HG02678 (cell line): ENCODE data around the gene GTF3C5.
"Not testable (repeated sequence)": the region's sequence is repeated elsewhere in the genome, so short reads cannot be mapped to it uniquely, and the experiment has no call there.

Experiments
- ATAC-seq: cut with Tn5 transposase; IDR thresholded peaks from one replicate; pipeline ENCODE4 v1.9.1; 2021; ENCODE audit warnings: mild to moderate bottlenecking, moderate library complexity; ENCODE audit not compliant: unreplicated experiment

GTF3C5 gene, protein sequence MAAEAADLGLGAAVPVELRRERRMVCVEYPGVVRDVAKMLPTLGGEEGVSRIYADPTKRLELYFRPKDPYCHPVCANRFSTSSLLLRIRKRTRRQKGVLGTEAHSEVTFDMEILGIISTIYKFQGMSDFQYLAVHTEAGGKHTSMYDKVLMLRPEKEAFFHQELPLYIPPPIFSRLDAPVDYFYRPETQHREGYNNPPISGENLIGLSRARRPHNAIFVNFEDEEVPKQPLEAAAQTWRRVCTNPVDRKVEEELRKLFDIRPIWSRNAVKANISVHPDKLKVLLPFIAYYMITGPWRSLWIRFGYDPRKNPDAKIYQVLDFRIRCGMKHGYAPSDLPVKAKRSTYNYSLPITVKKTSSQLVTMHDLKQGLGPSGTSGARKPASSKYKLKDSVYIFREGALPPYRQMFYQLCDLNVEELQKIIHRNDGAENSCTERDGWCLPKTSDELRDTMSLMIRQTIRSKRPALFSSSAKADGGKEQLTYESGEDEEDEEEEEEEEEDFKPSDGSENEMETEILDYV

DNA sequence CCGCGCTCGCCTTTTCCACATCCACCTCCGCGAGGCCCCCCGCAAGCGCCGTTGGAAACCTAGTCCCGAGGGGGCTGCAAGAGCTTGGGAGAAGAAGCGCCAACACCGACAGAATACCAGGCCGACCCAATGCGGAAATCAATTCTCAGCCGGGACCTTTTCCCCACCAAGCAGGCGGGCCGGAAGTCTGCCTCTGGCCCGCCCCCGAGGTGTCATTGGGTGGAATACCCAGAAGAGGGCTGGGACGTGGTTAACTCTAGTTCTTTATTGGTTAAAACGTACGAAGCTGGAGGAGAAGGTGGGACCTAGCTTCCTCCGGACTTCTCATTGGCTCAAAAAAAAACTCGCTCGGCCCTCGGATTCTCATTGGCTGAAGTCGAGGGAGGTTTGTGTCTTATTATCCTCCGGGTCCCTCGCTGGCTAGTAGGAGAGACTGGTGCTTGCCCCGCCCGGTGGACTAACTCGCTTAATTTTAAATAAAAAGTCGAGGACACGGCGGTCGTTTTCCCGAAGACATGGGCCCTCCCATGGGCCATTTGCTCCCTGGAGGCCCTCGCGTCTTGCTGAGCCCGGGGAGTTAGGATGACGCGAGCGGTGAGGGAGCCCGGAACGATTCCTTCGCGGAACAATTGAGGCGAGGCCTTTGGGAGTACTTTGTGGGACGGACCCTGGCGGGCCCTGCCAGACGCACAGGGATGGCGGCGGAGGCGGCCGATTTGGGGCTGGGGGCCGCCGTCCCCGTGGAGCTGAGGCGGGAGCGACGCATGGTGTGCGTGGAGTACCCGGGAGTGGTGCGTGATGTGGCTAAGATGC lies at the start of gene GTF3C5:
Gene GTF3C5 (plus strand): TSS at position 681 of the 813 bp plus-strand sequence. CDS start 15 bp downstream, at position 696.
- peak; percentile 96 for ATAC-seq

- ATAC-seq: peak; percentile 59
These were observed 48.3 kb upstream of the GTF3C5 start for GRCh38 chr9:132982458-132982857.

DNA sequence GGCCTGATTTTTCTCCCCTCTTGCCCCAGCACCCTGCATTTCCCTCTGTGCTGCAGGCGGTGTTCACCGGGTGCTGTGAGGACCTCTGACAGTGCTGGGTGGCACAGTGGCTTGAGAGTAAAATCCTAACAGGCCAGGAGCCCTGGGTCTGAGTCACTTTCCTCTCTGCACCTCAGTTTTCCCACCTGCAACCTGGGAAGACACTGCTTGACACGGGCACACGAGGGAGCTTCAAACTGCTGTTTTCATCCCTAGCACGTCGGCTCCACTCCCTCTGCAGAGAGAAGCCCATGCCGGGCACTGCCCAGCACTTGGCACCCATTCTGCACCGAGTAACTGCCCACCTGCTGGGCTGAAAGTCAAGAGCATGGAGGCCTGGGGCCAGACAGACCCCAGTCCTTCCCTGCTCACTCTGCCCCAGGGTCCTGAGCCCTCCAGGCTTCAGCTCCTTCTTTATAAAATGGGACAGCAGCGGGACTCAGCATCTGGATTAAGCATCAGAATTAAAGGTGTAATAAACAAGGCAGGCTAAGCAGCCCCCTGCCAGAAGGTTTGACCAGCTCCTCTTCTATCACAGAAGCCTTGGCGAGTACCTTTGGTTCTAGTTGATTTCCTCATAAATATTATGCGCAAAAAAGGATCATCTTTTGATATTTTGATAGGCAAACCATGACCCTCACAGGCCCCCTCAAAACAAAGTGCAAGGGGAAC lies 47.2 kb upstream of the GTF3C5 start:
- ATAC-seq: no peak

DNA sequence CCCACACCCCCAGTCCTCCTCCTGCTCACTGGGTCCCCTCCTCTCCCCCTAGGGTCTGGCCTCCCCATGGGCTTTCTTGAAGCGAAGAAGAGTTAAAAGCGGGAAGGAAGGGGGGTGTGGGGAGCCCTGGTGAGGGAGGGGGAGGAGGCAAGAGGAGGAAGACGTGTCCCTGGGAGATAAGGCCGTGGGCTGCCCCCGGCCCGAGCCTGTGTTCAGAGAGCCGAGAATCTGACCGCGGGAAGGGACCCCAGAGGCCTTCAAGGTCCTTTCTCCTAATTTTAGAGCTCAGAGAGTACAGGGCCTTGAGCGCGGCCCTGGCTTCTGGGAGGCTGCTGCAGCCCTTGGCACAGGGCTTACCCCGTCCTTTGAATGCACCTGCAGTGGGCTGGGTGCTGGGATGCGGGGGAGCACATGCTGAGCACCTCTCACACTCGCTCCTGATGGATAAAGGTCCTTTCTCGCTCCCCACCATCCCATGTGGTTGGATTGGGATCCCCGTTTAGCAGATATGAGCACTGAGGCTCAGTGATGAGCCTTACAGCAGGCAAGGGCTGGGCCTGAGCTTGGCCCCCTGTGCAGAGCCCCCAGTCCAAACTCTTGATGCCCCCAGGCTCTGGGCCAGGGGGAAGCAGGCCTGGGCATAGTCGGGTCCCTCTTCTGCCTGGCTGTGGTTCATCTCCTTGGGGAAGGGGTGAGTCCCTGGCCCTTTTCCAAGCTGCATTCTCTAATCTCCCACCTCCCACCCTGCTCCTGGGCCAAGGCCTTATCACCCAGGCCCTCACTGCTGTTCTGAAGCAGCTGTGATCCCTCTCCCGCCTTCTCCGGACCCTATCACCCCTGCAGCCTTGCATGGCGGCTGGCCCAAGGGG lies 46.4 kb upstream of the GTF3C5 start:
- no peak for ATAC-seq

GRCh38 chr9:132985071-132985350 lies 45.8 kb upstream of the GTF3C5 start:
- no peak for ATAC-seq

- no peak for ATAC-seq
These were observed 45.3 kb upstream of the GTF3C5 start for GRCh38 chr9:132985489-132985888.

DNA sequence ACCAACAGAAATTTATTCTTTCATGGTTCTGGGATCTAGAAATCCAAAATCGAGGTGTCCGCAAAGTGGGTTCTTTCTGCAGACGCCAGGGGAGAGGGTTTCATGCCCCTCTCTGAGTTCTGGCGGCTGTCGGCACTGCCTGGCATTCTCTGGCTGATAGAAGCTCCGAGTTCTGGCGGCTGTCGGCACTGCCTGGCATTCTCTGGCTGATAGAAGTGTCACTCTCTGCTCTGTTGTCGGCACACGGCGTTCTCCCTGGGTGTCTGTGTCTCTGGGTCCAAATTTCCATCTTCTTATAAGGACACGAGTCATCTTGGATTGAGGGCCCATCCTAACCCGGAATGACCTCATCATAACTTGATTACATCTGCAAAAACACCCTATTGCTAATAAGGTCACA lies 44.7 kb upstream of the GTF3C5 start:
- no peak for ATAC-seq

DNA sequence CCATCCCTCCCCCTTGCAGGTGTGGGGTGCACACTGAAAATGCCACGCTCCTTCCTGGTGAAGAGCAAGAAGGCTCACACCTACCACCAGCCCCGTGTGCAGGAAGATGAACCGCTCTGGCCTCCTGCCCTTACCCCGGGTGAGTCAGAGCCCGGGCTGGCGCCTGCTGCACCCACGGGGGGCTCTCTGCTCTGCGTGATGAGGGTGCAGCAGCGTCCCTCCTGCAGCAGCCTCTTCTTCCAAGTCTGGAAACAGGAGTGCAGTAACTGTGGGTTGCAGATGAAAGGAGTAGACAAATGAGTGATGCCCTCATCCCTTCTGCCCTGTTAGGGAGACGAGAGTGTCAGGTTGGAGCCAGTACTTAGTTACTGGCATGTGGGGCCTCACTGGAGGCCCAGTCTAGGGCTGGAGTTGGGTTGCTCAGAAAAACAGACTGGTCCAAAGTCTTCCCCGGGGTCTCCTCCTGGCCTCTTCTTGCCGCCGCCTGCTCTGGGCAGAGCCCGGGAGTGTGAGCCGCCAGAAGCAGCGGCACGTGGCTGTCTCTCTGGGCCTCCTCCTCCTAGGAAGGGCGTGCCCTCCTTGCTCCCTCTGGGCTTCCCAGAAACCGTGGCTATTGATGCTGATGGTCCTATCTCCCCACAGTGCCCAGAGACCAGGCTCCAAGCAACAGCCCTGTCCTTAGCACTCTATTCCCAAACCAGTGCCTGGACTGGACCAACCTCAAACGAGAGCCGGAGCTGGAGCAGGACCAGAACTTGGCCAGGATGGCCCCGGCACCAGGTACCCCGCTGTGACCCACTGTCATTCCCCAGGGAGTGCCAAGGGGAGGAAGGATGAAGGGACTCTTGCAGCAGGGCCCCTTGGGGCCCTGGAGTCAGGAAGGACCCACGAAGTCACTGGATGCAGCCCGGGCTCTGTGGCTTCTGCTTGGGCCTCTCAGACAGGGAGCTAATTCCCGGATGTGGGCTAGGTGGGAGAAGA lies 43.9 kb upstream of the GTF3C5 start:
- ATAC-seq: no peak

DNA sequence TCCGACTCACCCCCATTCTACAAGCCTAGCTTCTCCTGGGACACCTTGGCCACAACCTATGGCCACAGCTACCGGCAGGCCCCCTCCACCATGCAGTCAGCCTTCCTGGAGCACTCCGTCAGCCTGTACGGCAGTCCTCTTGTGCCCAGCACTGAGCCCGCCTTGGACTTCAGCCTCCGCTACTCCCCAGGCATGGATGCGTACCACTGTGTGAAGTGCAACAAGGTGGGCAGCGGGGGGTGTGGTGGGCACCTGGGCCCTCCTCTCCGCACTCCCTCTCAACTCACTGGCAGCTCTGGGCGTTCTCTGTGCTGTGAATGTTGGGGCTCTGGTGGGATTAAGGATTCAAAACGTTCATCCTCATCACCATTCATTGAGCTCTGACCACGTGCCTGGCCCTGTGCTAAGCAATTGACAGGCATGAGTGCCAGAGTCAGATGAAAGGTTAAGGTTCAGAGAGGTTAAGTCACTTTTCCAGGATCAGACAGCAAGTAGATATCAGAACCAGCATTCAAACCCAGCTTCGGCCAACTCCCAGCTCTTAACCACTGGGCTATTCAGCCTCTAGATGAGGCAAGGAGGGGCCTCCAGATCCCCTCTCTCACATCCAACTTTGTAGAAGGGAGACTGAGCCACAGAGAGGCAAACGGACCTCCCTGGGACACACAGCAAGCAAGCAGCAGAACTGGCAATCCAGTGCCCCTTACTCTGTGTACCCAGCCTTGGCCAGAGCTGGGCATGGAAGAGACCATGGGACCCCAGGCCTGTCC lies 42.4 kb upstream of the GTF3C5 start:
- no peak for ATAC-seq

- ATAC-seq: no peak
These were observed 41.8 kb upstream of the GTF3C5 start for GRCh38 chr9:132989014-132989310.

GRCh38 chr9:132989414-132989996 lies 41.3 kb upstream of the GTF3C5 start:
- ATAC-seq: no peak

- not testable (repeated sequence) for ATAC-seq
These were observed 40.7 kb upstream of the GTF3C5 start for GRCh38 chr9:132989998-132990557.

GRCh38 chr9:132990781-132991180 lies 40.0 kb upstream of the GTF3C5 start:
- ATAC-seq: no peak

DNA sequence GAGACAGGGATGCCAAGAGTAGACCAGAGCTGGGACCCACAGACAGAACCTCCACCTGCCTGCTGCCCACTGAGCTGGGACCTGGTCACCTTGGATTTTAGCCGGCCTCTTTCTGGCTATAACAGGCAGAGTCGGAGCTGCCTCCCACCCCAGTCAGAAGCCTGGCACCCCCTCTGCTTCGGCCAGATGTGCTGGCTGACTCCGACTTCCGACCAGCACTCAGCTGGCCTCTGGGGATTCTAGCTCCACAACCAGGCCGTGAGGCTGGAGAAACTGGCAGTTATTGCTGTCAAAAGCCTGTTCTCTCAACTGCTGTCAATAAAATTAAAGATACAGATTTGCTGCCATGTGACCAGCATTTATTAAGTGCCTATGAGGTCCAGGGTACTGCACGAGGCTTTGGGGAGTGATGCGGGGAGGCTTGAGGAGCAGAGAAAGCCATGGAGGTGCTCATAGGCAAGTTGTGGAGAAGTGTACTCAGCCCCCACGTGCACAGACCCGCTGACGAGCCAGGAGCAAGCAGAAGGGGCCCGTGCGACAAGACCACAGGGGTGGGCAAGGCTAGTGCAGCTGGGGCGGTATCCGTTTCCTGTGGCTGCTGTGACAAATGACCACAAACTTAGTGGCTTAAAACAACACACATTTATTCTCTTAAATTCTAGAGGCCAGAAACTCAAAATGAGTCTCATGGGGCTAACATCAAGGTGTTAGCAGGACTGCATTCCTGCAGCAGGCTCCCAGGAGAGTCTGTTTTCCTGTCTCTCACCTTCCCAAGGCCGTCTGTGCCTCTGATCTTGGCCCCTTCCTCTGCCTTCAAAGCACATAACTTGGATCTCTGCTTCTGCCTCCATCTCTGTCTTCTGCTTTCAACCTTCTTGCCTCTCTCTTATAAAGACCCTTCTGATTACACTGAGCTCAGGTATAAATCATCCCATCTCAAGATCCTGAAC lies 39.2 kb upstream of the GTF3C5 start:
- no peak for ATAC-seq

DNA sequence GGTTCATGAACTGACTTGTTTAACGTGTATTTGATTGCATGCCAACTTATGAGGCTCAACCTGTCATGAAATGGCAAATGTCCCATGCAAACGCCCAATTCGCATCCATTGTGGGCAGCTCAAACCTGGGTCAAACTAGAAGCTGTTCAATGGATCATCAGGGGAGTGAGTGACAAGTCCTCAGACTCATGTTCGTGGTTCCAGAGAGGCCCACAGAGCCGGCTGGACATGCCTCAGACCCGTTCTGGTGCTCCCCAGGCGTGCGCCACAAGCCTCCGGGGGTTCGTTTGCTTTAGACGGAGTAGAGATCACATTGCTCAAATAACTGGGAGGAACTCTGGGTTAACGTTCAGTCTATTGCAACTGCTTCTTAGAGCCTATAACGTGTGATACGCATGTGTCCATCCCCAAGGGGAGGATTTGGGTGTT lies 37.3 kb upstream of the GTF3C5 start:
- no peak for ATAC-seq

- peak; percentile 72 for ATAC-seq
These were observed 36.2 kb upstream of the GTF3C5 start for GRCh38 chr9:132994410-132995120.
